IMR-90 (cell line): ENCODE data around the gene PRELID3B. TPM values are rescaled to one million over a fixed set of nuclear protein-coding genes. Genes with fewer than 3 reads are reported as not detected.

Source experiments
- ATAC-seq: fragments of 200-7000 bp; cut with Tn5 transposase; 2 replicates; pipeline ENCODE4 v1.9.1; 2020; ENCODE audit warnings: low read depth, mild to moderate bottlenecking, moderate library complexity
- BruUV-seq: library from RNA; stranded (reverse); fragments of 400-500 nt; replicated peaks from 2 replicates; lab custom pipeline; 2021; lab: Mats Ljungman, UMichigan
- CTCF ChIA-PET: fragments of 300-600 bp; formaldehyde crosslinking; extraction: SDS; loops from one replicate; lab custom pipeline; 2021; ENCODE audit warnings: antibody characterized with exemption; lab: Yijun Ruan, JAX
- POLR2A ChIA-PET: fragments of 300-600 bp; sonication (Branson Sonifier 250); formaldehyde crosslinking; loops from one replicate; lab custom pipeline; 2022; ENCODE audit warnings: antibody characterized with exemption; ENCODE audit not compliant: unreplicated experiment; lab: Charles Lee
- DNase-seq: peaks from one replicate; pipeline ENCODE4 v3.0.0; 2013
- H2AFZ ChIP-seq: replicated peaks from 2 replicates; pipeline ENCODE3; 2013; ENCODE audit warnings: low read length, mild to moderate bottlenecking; ENCODE audit not compliant: poor library complexity
- H2AK5ac ChIP-seq: 2 replicates; pipeline ENCODE4 v1.6.1; 2013; ENCODE audit warnings: low read depth, low read length, inconsistent platforms
- H2AK9ac ChIP-seq: replicated peaks from 2 replicates; pipeline ENCODE3; 2013; ENCODE audit warnings: mild to moderate bottlenecking, low read depth, low read length, moderate library complexity; ENCODE audit not compliant: poor library complexity
- H2BK120ac ChIP-seq: 2 replicates; pipeline ENCODE4 v1.6.1; 2013; ENCODE audit warnings: low read depth, low read length, inconsistent platforms
- H2BK15ac ChIP-seq: 3 replicates; pipeline ENCODE4 v1.6.1; 2013; ENCODE audit warnings: low read depth, low read length, inconsistent platforms
- H2BK20ac ChIP-seq: 2 replicates; pipeline ENCODE4 v1.6.1; 2013; ENCODE audit warnings: low read depth, mild to moderate bottlenecking, inconsistent platforms, low read length, moderate library complexity
- H2BK5ac ChIP-seq: 2 replicates; pipeline ENCODE4 v1.6.1; 2013; ENCODE audit warnings: mild to moderate bottlenecking, low read depth, low read length, inconsistent platforms; ENCODE audit not compliant: poor library complexity, severe bottlenecking
- H3K14ac ChIP-seq: replicated peaks from 2 replicates; pipeline ENCODE4 v1.6.1; 2013; ENCODE audit warnings: low read depth, low read length, inconsistent platforms
- H3K18ac ChIP-seq: 2 replicates; pipeline ENCODE4 v1.6.1; 2013; ENCODE audit warnings: low read depth, low read length, control low read depth
- H3K23ac ChIP-seq: 2 replicates; pipeline ENCODE4 v1.6.1; 2013; ENCODE audit warnings: low read depth, low read length, inconsistent platforms
- H3K27ac ChIP-seq: 2 replicates; pipeline ENCODE4 v1.5.1; 2013; ENCODE audit warnings: mild to moderate bottlenecking, control low read depth, low read length; ENCODE audit not compliant: insufficient read depth
- H3K27me3 ChIP-seq: 2 replicates; pipeline ENCODE4 v1.6.1; 2013; ENCODE audit warnings: low read length; ENCODE audit not compliant: control insufficient read depth, insufficient read depth
- H3K36me3 ChIP-seq: 2 replicates; pipeline ENCODE4 v1.6.1; 2013; ENCODE audit warnings: low read length, mixed read lengths; ENCODE audit not compliant: control insufficient read depth, insufficient read depth
- H3K4ac ChIP-seq: 2 replicates; pipeline ENCODE4 v1.6.1; 2013; ENCODE audit warnings: low read depth, low read length, inconsistent platforms
- H3K4me1 ChIP-seq: 2 replicates; pipeline ENCODE4 v1.6.1; 2013; ENCODE audit warnings: low read length, mixed read lengths; ENCODE audit not compliant: control insufficient read depth, insufficient read depth
- H3K4me2 ChIP-seq: 2 replicates; pipeline ENCODE4 v1.6.1; 2013; ENCODE audit warnings: low read depth, mild to moderate bottlenecking, control low read depth, low read length, moderate library complexity
- H3K4me3 ChIP-seq: 2 replicates; pipeline ENCODE4 v1.5.1; 2013; ENCODE audit warnings: low read depth, mild to moderate bottlenecking, control low read depth, low read length, moderate library complexity; ENCODE audit not compliant: insufficient read depth
- H3K56ac ChIP-seq: 2 replicates; pipeline ENCODE4 v1.6.1; 2013; ENCODE audit warnings: low read length, inconsistent platforms; ENCODE audit not compliant: insufficient read depth; ENCODE audit errors: extremely low read depth
- H3K79me1 ChIP-seq, 2 experiments: 2 replicates each; pipeline ENCODE4 v1.6.1; 2013; ENCODE audit warnings: low read length in 2 of 2, inconsistent platforms in 1 of 2, low read depth in 1 of 2
- H3K9ac ChIP-seq: 2 replicates; pipeline ENCODE4 v1.6.1; 2013; ENCODE audit warnings: low read depth, low read length, control low read depth
- H3K9me1 ChIP-seq: 2 replicates; pipeline ENCODE4 v1.6.1; 2013; ENCODE audit warnings: low read length, inconsistent platforms; ENCODE audit not compliant: insufficient read depth
- H3K9me3 ChIP-seq: 2 replicates; pipeline ENCODE4 v1.6.1; 2013; ENCODE audit warnings: low read length; ENCODE audit not compliant: control insufficient read depth, insufficient read depth
- H4K20me1 ChIP-seq: 2 replicates; pipeline ENCODE4 v1.6.1; 2013; ENCODE audit warnings: low read length, inconsistent platforms; ENCODE audit not compliant: insufficient read depth
- H4K5ac ChIP-seq: 2 replicates; pipeline ENCODE4 v1.6.1; 2013; ENCODE audit warnings: mild to moderate bottlenecking, low read depth, low read length, control low read depth
- H4K8ac ChIP-seq, 2 experiments: 2 replicates each; pipeline ENCODE4 v1.6.1; 2013; ENCODE audit warnings: low read depth in 2 of 2, low read length in 2 of 2, control low read depth in 1 of 2, inconsistent platforms in 1 of 2
- H4K91ac ChIP-seq: 2 replicates; pipeline ENCODE4 v1.6.1; 2013; ENCODE audit warnings: low read depth, low read length, inconsistent platforms; ENCODE audit not compliant: insufficient read depth
- BHLHE40 ChIP-seq: fragments of 150-350 bp; IDR thresholded peaks from 2 replicates; pipeline ENCODE4 v1.6.1; 2016; ENCODE audit warnings: mild to moderate bottlenecking, low read depth, low read length
- CEBPB ChIP-seq: IDR thresholded peaks from 2 replicates; pipeline ENCODE4 v1.6.1; 2012; ENCODE audit warnings: low read depth, low read length, improper control_type of control experiment
- CTCF ChIP-seq: conservative IDR thresholded peaks from 2 replicates; pipeline ENCODE4 v1.5.1; 2012; ENCODE audit warnings: mild to moderate bottlenecking, low read depth, low read length, improper control_type of control experiment
- MAFK ChIP-seq: IDR thresholded peaks from 2 replicates; pipeline ENCODE4 v1.6.1; 2012; ENCODE audit warnings: low read depth, low read length, improper control_type of control experiment
- MAZ ChIP-seq: IDR thresholded peaks from 2 replicates; pipeline ENCODE4 v1.6.1; 2012; ENCODE audit warnings: low read depth, mild to moderate bottlenecking, low read length, improper control_type of control experiment, moderate library complexity, borderline replicate concordance
- NFE2L2 ChIP-seq: fragments of 150-350 bp; IDR thresholded peaks from 2 replicates; pipeline ENCODE4 v1.6.1; 2016; ENCODE audit warnings: low read depth, mild to moderate bottlenecking, low read length
- RAD21 ChIP-seq: IDR thresholded peaks from 2 replicates; pipeline ENCODE4 v1.6.1; 2012; ENCODE audit warnings: low read length, improper control_type of control experiment
- SMC3 ChIP-seq: fragments of 150-350 bp; IDR thresholded peaks from 2 replicates; pipeline ENCODE4 v1.6.1; 2016; ENCODE audit warnings: low read depth, mild to moderate bottlenecking, antibody characterized with exemption, low read length, moderate library complexity
- WGBS, 2 experiments: methylation state at CpG; one replicate each; pipeline versions ENCODE4 v1.1.5 to v1.1.7; 2013; ENCODE audit warnings: missing lambda C conversion rate in 2 of 2; ENCODE audit not compliant: insufficient read length in 1 of 2; ENCODE audit errors: extremely low coverage in 2 of 2; 5-methylcytosine and 5-hydroxymethylcytosine counted together
- dilution Hi-C: fragments of 300-500 bp; cut with HindIII; formaldehyde crosslinking; loops from one replicate; pipeline ENCODE4 v1.14.3; 2018; ENCODE audit warnings: low sequenced_read_pairs; ENCODE audit not compliant: unreplicated experiment
- in situ Hi-C: fragments of 300-500 bp; cut with MboI; formaldehyde crosslinking; loops from 3 replicates; pipeline ENCODE4 v1.14.3; 2019; ENCODE audit warnings: low sequenced_read_pairs, inconsistent platforms, mixed read lengths
- intact Hi-C: fragments of 100-400 bp; cut with micrococcal nuclease; formaldehyde crosslinking; loops from 2 replicates; pipeline ENCODE4 v1.10.0; 2022
- polyA plus RNA-seq, 3 experiments: library from polyadenylated mRNA; depleted of rRNA; stranded (reverse); fragments of >200 nt; gene quantifications; 2 replicates each; pipeline ENCODE4 v1.2.3, GENCODE V29; 2012; ENCODE audit warnings: low replicate concordance in 1 of 3
- total RNA-seq: library from RNA; depleted of rRNA; stranded (reverse); fragments of >200 nt; gene quantifications from 2 replicates; pipeline ENCODE4 v1.2.3, GENCODE V29; 2012

The PRELID3B gene
- total and polyA plus RNA-seq, 2 of the 4 experiments (the other 2 are of a cell fraction), result 24.8 to 41.9 TPM

DNA sequence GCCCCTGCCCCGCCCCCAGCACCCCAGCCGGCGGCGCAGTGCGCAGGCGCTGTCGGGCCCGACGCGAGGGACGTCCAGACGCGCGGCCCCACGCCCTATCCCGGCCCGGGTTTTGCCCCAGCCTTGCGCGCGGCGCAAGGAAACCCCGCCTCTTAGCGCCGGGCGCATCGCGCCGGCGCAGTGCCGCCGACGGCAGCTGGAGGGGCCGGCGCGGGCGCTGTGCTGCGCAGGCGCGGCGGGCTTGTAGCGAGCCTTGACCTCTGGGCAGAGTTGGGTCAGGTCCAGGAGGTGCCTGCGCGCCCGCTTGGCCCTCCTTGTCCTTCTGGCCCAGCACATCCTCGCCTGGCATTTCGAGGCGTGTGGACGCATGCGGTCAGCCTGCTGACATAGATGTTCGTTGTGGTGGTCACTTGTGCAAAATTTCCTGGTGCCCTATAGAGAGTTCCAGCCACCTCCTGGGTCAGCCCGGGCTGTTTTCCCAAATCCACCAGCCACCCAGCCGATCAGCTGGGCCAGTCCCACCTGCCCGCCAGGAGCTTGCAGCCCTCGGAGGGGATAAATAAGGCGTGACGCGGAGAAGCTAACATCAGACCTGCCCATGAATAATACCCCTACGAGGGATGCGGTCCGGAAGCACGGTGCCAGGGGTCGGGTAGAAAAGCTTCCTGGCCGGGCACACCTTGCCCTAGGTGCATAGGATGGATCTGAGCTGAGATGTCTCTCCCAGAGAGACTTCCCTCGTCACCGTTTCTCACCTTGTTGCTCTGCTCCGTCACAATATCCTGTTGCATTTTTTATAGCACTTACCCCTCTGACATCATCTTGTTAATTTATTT lies 428 bp upstream of the PRELID3B start:
- Histone ChIP-seq H4K8ac (peak overlapping the region; percentile 80 to 99), H2BK15ac (no peak overlapping the region; the same call in 2 of the 3 replicates), H3K79me1 (peaks cover 19 to 35% of the 10 kb centered on the region in 2 experiments), H3K23ac (no peak overlapping the region), H3K36me3 (peaks cover 2% of the 10 kb centered on the region; the same call in 1 of the 2 replicates), H4K5ac (peak overlapping the region; percentile 99), H3K4ac (peak overlapping the region; percentile 86), H3K4me1 (peaks cover 8% of the 10 kb centered on the region), H2BK5ac (peak overlapping the region; percentile 76), H3K27me3 (no peaks in the 10 kb centered on the region), H3K18ac (peak overlapping the region; percentile 97), H4K91ac (peak overlapping the region; percentile 77), H3K9me1 (0 out of 2 replicates have a peak, but pooled peaks cover 10% of the 10 kb centered on the region), H3K56ac (no peak overlapping the region; the same call in 1 of the 2 replicates), H3K9ac (peak overlapping the region; percentile 89), H2AFZ (peak overlapping the region; percentile 99), H2BK20ac (no peak overlapping the region; the same call in 1 of the 2 replicates), H3K9me3 (no peaks in the 10 kb centered on the region), H2AK9ac (peak overlapping the region; percentile 51), H3K4me2 (peak overlapping the region; percentile 99), H4K20me1 (0 out of 2 replicates have a peak, but pooled peaks cover 5% of the 10 kb centered on the region), H3K4me3 (peak overlapping the region; percentile 91), H3K14ac (peak overlapping the region; percentile 47; the same call in 1 of the 2 replicates), H2AK5ac (peak overlapping the region; percentile 63; the same call in 1 of the 2 replicates), H3K27ac (peak overlapping the region; percentile 90), H2BK120ac (peak overlapping the region; percentile 57; the same call in 1 of the 2 replicates)
- DNase-seq (peak; percentile 85), ATAC-seq (peak; percentile 99)
- CTCF ChIA-PET, result interaction anchor here (1.7 kb wide), 1 partner anchor 11 kb away, joined by 5 read pairs; the partner anchor contains the start of gene ATP5F1E
- intact Hi-C loops, result loop anchor here (10.0 kb wide), 1 partner anchor 808 kb away; no protein-coding TSS in a partner anchor
- no peak for TF ChIP-seq CEBPB
- peak; percentile 52; the same call in 1 of the 2 replicates for TF ChIP-seq MAZ
- no peak for TF ChIP-seq NFE2L2
- no peak for TF ChIP-seq MAFK
- TF ChIP-seq CTCF, result 0 out of 2 replicates have a peak, but pooled peaks have one; percentile 7
- TF ChIP-seq SMC3, result no peak
- no peak for TF ChIP-seq RAD21
- no peak for TF ChIP-seq BHLHE40
- dilution Hi-C loops, result no loop called here
- WGBS, 2 experiments, result 0% methylated on average over 11 of the region's 66 CpGs; no CpG with 5 or more reads in 1 of the 2 experiments
- POLR2A ChIA-PET, result interaction anchor here (0.6 kb wide), 1 partner anchor 11 kb away, joined by 5 read pairs; the partner anchor contains the start of gene ATP5F1E
- in situ Hi-C loops, result loop anchor here (25.0 kb wide), 3 partner anchors 806 to 1656 kb away; partner anchors contain the start of genes ANKRD60 and RBM38
- no TSS peak for BruUV-seq
